Fibroblast of lung (primary cell): ENCODE results near the gene HRAS.

Experiments
- EZH2 ChIP-seq: IDR thresholded peaks from 2 replicates; pipeline ENCODE4 v1.5.1; 2012; ENCODE audit warnings: low read length, control low read depth, mild to moderate bottlenecking; ENCODE audit errors: missing control alignments
- TF ChIP-seq, protein P1 (sequence below), 2 donors: IDR thresholded peaks in 1 of 2; conservative IDR thresholded peaks in 1 of 2; 1 replicate in 1 of 2; 2 replicates in 1 of 2; pipeline ENCODE4 v1.5.1; 2011 to 2012; ENCODE audit warnings: low read length in 2 of 2, control low read depth in 1 of 2, inconsistent platforms in 1 of 2, low read depth in 1 of 2, mild to moderate bottlenecking in 1 of 2

DNA sequence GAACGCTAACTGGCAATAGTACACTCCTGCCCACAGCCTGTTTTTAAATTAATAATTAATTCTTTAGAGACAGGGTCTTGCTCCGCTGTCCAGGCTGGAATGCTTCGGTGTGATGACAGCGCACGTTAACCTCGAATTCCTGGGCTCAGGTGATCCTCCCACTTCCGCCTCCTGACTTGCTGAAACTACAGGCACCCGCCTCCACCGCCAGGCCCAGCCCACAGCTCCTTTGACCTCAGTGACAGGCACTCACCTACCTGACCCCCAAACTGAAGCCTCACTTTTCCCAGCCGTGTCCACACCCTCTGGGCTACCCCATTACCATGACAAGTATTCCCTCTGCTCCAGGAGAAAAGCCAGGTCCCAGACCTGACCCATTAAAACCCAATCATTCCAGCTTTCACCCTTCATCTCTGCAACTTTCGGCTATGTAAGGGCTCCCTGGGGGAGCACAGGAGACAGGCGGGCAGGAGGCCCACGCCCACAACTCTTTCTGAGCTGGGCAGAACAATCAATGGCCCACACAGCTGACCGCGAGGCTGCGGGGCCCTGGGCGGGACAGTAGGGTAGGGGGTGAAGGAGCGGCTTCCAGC lies 24.4 kb upstream of the HRAS start:
- TF ChIP-seq, protein P1, sequence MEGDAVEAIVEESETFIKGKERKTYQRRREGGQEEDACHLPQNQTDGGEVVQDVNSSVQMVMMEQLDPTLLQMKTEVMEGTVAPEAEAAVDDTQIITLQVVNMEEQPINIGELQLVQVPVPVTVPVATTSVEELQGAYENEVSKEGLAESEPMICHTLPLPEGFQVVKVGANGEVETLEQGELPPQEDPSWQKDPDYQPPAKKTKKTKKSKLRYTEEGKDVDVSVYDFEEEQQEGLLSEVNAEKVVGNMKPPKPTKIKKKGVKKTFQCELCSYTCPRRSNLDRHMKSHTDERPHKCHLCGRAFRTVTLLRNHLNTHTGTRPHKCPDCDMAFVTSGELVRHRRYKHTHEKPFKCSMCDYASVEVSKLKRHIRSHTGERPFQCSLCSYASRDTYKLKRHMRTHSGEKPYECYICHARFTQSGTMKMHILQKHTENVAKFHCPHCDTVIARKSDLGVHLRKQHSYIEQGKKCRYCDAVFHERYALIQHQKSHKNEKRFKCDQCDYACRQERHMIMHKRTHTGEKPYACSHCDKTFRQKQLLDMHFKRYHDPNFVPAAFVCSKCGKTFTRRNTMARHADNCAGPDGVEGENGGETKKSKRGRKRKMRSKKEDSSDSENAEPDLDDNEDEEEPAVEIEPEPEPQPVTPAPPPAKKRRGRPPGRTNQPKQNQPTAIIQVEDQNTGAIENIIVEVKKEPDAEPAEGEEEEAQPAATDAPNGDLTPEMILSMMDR (conservative IDR thresholded peaks at IDR 0.05 in 1 of 2, IDR thresholded peaks at IDR 0.05 in 1 of 2; ENCODE audit: low read depth in 1 of 2, low read length in 2 of 2), result no peak
- TF ChIP-seq EZH2, result no peak
